GM19395 (cell line): ENCODE measurements around the gene KMT2C.
"Not testable (repeated sequence)": the region's sequence is repeated elsewhere in the genome, so short reads cannot be mapped to it uniquely, and the experiment has no call there.

ENCODE experiments used
- ATAC-seq: cut with Tn5 transposase; IDR thresholded peaks from one replicate; pipeline ENCODE4 v1.9.1; 2021; ENCODE audit warnings: mild to moderate bottlenecking, moderate library complexity; ENCODE audit not compliant: unreplicated experiment

KMT2C gene

GRCh38 chr7:152406030-152406429 is 29.8 kb downstream of the KMT2C start:
- ATAC-seq, result not testable (repeated sequence)

- no peak for ATAC-seq
Observed at GRCh38 chr7:152403726-152404125, 32.1 kb downstream of the KMT2C start.

GRCh38 chr7:152402384-152403250 is 33.2 kb downstream of the KMT2C start:
- no peak for ATAC-seq

GRCh38 chr7:152399344-152399743 is 36.5 kb downstream of the KMT2C start:
- ATAC-seq, result no peak

- no peak for ATAC-seq
Observed at GRCh38 chr7:152395112-152395511, 40.7 kb downstream of the KMT2C start.

- ATAC-seq, result not testable (repeated sequence)
Observed at GRCh38 chr7:152394214-152394613, 41.6 kb downstream of the KMT2C start.

GRCh38 chr7:152392254-152392653 is 43.5 kb downstream of the KMT2C start:
- peak; percentile 76 for ATAC-seq

- not testable (repeated sequence) for ATAC-seq
Observed at GRCh38 chr7:152386136-152386764, 49.6 kb downstream of the KMT2C start.

GRCh38 chr7:152384235-152385200 is 51.3 kb downstream of the KMT2C start:
- not testable (repeated sequence) for ATAC-seq

- no peak for ATAC-seq
Observed at GRCh38 chr7:152383341-152384234, 52.2 kb downstream of the KMT2C start.

- no peak for ATAC-seq
Observed at GRCh38 chr7:152382244-152382643, 53.6 kb downstream of the KMT2C start.

- ATAC-seq, result not testable (repeated sequence)
Observed at GRCh38 chr7:152380931-152381578, 54.7 kb downstream of the KMT2C start.

GRCh38 chr7:152378497-152378896 is 57.3 kb downstream of the KMT2C start:
- not testable (repeated sequence) for ATAC-seq

- ATAC-seq, result not testable (repeated sequence)
Observed at GRCh38 chr7:152376716-152377484, 58.9 kb downstream of the KMT2C start.

GRCh38 chr7:152370297-152370696 is 65.5 kb downstream of the KMT2C start:
- ATAC-seq, result no peak

- no peak for ATAC-seq
Observed at GRCh38 chr7:152369518-152369917, 66.3 kb downstream of the KMT2C start.

GRCh38 chr7:152367170-152367569 is 68.6 kb downstream of the KMT2C start:
- no peak for ATAC-seq

- no peak for ATAC-seq
Observed at GRCh38 chr7:152366662-152367061, 69.1 kb downstream of the KMT2C start.
